ENCODE results near the gene JHY.
A peak's percentile ranks its signal among the peaks of the same experiment; 100 is the strongest.

The JHY gene

DNA sequence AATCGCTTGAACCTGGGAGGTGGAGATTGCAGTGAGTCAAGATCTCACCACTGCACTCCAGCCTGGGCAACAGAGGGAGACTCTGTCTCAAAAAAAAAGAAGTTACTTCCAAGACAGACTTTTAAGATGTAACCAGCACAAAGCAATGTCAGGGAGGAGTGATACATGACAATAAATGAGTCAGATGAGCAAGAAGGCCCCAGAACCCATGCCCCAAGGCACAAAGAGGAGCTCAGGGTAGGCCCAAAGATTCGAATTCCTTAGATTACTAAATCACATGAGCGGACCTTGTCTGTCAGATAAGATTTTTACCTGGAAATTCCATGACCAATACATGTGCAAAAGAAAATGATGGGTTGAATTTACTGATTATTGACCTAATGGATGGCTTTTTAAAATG is 10.5 kb upstream of the JHY start:
- DNase-seq (ENCODE audit: low read depth): no peak

DNA sequence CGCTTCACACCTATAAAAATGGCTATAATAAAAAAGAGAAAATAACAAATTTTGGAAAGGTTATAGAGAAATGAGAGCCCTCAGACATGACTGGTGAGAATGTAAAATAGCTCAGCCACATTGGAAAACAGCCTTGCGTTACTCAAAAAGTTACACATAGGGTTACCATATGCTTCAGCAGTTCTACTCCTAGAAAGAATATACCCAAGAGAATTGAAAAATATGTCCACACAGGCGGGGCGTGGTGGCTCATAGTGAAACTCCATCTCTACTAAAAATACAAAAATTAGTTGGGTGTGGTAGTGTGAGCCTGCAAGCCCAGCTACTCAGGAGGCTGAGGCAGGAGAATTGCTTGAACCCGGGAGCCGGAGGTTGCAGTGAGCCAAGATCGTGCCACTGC is 7.6 kb upstream of the JHY start:
- DNase-seq (ENCODE audit: low read depth): no peak

DNA sequence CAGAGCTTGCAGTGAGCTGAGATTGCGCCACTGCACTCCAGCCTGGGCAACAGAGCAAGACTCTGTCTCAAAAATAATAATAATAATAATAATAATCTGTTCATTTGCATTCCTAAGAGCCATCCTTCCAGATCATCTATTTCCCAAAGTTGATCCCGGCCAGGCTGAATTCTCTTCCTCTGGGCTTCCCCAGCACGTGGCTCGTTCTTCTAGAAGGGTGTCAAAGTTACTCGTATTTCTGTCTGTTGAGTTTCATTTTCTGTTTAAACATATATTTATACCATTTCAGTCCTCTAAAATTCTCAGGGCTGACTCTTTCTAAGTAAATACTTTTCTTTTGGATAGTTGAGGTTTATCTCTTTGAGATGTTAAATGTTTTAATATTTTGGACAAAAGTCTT is 4.8 kb upstream of the JHY start:
- no peak for DNase-seq (ENCODE audit: low read depth)

DNA sequence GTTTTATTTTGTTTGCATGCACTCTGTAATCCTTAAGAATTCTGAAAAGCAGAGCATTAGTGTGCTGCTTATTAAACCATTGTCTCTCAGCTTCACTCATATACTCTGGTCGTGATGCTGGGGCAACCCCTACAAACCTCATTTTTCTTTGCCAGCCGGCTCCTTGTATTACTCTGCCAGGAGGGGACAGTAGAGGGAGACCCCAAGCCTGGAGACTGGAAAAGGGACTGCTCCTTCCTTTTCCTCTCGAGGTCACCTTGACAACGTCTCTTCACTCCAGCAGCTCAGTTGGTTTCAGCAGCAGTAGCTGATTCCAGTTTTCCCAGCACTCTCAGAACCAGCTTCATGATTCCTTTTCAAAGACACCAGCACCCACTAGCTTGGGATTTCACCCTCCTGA is 2.8 kb upstream of the JHY start:
- DNase-seq (ENCODE audit: low read depth): no peak

DNA sequence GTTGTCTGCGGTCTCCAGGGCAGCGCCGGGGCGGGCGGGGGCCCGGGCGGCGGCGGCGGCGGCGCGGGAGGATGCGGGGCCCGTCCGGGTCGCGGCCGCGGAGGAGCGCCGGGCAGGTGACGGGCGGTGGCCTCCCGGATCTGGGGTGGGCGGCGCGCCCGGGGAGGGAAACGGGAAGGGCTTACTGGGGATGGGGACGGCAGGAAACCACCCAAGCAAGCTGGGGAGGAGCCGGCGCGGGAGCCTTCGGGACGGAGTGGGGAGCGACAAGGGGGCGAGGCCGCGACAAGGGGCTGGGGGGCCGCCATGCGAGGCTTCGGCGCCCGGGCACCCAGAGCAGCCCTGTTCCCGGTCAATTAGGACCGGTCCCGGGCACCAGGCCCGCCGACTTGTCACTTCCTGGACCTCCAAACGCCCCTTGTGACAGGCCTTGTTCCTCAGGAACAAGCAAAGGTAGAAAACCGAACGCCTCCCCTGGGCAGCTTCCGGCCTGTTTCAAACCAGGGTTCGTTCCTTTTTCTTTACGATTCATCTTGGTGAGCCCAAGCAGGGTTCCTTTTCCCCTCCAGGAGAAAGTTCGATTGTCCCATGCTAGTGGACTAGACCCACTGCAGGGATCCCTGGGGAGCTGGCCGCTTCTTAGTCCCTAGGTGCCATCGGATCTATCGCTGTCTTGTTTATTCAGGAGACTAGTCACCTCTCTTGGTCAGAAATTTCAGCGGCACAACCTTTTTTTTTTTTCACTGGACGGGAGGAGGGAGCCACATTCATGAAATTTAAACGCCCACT is 492 bp downstream of the JHY start:
- DNase-seq (ENCODE audit: low read depth): peak; percentile 26

DNA sequence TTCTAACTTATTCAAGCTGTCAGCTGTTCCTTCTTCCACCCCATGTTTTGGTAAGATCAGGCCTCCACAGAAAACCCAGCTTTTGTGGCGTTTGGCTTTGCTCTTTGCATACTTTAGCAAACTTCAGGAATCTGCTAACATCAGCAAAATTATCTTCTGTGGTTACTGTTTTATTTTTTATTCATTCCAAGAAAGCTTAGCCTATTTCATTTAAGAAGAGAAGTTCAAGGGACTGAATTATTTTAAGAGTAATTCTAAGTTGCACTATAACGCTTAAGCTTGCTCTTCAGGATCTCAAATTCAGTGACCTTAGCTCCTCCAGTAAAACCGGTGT is 1.1 kb downstream of the JHY start:
- no peak for DNase-seq (ENCODE audit: low read depth)

DNA sequence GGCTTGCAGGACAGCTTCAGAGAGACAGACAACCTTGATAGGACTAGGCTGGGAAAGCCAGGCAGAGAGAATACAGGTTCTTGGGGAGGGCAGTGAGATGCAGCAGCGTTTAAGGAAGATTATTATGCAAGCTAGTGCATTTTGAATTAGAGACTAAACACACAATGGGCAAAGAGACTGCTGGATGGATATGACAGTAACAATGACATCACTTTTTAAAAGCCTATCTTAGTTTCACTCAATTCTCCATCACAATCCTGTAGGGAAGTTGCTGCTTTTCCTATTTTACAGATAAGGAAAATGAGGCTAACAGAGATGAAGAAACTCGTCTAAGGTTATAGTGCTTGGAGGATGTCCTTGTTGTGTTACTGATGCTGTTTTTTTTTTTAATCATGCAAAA is 5.6 kb downstream of the JHY start:
- no peak for DNase-seq (ENCODE audit: low read depth)

DNA sequence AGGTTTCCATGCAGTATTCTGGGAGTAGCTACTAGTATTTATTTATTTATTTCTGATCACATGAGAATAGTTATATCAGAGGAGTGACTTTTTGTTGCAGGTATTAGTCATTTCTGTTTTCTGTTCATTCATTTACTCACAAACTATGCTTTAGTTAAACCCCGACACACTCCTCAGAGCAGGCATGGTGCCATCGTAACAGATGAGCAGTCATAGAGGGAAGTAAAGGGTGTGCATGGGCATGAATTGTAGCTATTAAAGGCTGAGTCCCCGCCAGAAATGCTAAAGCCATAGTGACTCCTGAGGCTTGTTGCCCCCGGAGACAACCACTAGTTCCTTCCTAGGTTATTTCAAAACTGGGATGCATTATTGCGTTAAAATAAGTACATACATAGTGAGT is 10.6 kb downstream of the JHY start:
- no peak for DNase-seq (ENCODE audit: low read depth)

DNA sequence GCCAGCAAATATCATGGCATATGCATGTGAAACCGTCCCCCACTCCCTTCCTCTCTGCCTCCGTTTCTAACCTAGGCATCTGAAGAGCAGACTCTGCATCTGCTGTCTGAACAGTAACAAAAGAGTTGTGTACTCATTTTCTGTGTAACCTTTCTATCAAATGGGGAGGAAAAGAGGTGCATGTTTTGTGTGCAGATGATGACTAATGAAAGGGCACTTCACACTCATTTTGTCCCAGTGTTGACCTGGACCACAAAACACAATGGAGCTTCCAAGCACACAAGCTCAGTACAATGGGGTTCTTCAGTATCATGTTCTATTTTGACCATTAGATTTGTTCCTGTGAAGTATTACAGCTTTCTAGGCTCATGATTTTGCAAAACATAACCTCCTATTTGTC is 13.0 kb downstream of the JHY start:
- no peak for DNase-seq (ENCODE audit: low read depth)

DNA sequence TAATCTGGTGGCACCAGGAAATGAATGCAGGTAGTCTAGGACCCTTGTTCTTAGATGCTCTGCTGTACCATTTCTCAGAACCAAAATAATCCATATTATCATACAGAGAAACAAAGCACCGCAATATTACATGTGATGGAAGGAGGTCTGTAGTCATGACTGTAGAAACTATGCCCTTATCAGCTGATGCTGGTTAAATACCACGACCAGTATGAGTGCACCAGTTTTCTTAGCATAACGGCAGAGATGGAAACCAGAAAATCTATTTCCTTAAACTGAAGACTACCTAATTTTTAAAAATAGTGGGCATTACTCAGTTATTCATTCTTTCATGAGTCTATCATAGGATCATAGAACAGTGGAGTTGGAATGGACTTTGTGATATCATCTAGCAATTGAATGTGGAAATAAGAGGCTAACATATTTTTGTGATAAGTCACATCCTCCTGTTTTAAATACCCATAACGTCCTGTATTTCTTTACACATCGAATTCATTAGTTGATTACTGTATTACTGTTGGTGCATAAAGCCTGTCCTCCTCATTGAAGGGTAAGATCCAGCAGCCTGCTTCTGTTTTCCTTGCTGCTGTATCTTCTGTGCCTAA is 15.1 kb downstream of the JHY start:
- no peak for DNase-seq (ENCODE audit: low read depth)

DNA sequence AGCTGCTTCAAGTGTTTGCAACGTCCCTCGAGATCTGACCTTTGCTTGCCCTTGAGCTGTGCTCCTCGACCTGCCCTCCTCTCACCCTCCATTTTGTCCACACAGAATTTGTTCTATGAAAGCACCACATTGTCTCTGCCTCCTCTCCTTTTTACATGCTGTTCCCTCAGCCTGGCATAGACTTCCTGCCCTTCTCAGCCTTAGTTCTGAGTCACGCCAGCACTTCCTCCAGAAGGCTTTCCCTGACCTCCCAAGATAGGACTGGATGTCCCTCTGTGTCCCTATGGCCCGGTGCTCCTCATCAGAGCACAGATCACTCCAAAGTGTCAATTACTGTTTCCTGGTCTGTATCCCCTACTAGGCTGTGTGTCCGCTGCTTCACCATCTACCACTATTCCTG is 16.2 kb downstream of the JHY start:
- DNase-seq (ENCODE audit: low read depth): no peak

DNA sequence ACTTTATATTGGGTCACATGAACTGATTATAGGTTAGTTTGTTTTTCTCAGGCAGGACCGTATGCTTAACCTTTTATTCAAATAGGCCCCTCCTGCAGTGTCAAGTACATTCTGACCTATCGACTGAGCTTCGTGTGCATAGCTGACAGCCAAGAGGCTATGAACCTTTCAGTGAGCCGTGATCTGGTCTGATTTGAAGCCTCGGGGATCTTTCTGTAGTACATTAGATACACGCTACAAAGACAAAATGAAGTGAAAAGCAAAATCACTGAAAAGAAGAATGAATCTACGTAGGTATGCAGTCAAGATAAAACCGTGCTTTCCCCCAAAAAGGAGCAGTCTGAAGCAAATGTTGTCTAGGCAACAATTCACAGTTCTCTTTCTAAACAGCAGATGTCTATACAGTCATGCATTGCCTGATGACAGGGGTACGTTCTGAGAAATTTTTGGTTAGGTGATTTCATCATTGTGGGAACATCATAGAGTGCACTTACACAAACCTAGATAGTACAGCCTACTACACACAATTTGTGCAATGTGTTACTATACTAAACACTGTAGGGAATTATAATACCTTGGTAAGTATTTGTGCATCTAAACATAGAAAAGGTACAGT is 18.1 kb downstream of the JHY start:
- DNase-seq (ENCODE audit: low read depth): no peak

DNA sequence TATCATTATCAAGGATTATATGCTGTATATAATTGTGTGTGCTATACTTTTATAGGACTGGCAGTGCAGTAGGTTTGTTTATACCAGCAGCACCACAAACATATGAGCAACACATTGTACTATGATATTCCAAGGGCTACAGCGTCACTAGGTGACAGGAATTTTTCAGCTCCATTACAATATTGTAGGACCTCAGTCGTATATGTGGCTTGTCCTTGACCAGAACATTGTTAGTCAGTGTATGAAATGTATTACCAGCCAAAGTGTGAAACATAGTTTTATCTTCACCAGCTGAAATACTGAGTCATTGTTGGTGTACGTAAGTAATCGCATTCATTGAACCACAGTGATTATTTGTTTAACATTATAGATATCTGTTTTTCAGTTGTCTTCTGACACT is 20.4 kb downstream of the JHY start:
- DNase-seq (ENCODE audit: low read depth): no peak

DNA sequence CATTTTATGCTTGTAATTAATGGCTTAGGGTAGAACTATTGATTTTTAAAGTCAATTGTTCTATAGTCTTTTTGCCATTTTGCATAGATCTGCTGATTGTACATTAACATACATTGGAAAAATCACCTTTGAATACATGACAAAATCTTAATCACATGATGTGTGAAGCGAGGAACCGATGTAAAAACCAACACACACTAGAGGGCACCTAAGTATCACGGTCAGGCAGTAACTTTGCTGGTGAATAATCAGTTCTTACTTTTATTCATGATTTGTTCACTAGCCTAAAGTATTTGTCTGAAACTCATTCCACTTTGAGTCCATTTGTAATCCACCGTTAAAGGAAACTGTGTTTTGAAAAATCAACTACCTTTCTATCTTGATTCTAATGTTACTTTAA is 28.2 kb downstream of the JHY start:
- no peak for DNase-seq (ENCODE audit: low read depth)

DNA sequence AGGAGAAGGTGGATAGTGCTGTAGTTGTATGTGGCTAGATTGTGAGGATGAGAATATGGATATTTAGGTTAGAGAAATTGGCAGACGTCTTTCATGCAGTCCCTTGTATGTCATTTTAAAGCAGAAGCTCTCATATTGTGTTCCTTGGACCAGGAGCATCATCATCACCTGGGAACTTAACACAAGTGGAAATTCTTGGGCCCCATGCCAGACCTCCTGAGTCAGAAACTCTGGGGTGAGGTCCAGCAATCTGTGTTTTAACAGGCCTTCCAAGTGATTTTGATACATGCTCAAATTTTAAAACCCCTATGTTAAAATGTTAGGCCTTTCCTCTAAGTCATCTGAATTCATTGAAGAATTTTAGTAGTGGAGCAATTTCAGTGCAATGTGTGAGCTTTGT is 34.8 kb downstream of the JHY start:
- no peak for DNase-seq (ENCODE audit: low read depth)

DNA sequence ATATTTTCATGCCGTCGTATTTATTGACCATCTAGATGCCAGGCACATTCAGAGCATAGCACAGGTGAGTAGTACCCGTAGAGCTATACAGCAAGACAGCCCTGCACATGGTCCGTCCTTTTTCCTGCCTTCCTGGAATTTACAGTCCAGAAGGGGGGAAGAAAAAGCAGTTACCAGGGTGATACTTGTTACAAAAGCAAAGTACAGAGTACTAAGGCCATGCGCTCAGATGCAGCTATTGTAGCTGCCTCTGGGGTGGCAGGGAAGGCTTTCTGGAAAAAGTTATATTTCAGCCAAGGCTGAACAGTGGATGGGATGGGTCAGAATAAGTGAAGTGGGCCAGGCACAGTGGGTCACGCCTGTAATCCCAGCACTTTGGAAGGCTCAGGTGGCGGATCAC is 36.2 kb downstream of the JHY start:
- DNase-seq (ENCODE audit: low read depth): no peak

DNA sequence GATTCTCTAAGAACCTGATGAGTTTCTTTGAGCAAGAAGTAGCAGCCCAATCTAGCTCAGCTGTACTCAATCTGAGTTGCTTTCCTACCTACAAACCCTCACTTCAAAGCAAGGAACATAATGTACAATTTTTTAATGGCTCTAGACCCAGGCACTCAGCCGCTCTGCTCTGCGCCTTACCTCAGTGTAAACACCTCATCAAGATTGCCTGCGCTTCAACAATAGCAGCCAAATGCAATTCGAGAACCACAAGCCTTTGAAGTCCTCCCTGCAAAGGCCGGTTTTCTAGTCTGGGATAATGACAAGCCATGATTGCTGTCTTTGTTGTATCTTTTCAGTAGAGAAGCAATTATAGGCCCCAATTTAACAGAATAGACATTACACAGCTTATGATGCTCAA is 38.0 kb downstream of the JHY start:
- no peak for DNase-seq (ENCODE audit: low read depth)

DNA sequence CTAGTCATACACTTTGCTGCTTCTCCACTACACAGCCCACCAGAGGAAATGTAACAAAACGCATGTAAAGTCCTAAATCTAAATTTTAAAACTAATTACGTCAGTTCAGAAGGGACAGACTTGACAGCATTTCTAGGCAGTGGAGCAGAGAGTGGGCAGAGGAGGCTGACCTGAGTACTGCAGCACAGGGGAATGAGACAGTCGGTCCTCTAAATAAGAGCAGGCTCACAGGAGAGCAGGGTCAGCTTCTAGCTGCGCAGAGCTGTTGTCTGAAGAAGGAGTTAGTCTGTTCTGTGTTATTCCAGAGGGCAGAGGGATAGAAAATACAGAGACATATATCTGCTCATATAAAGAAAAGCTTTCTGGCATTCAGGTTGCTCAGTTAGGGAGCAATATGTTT is 40.3 kb downstream of the JHY start:
- no peak for DNase-seq (ENCODE audit: low read depth)

DNA sequence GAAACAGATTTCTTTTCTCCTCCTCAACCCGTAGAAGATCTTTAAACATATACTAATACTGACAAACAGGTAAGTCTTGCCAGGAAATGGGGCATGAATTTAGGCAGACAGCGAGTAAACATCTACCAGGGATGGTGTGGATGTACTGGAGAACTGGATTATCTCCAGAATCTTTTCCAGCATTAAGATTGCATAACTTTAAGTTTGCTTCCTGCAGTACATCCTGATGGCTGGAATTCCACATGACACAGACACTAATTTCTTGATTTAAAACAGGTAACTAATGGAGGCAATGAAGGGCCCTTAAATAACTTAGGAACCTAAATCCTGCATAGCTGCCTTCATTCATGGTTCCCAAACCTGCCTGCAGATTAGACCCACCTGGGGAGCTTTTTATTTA is 40.7 kb downstream of the JHY start:
- no peak for DNase-seq (ENCODE audit: low read depth)

DNA sequence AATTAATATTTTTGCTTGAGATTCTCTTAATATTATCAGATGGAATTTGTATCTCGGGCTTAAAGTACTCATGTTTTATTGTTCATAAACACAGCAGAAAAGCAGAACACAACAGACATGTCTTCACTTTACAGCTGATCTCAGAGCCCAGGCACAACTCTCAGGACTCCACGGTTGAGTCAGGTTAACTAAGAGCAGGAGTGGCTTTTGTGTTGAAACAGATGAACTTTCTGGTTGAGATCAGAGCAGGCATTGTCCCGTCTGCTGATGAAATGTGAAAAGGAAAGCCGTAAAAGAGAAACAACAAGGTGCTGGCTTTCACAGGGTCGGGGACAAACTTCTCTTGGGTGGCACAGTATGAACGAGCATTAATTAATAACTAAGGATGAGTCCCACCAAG is 49.0 kb downstream of the JHY start:
- no peak for DNase-seq (ENCODE audit: low read depth)

DNA sequence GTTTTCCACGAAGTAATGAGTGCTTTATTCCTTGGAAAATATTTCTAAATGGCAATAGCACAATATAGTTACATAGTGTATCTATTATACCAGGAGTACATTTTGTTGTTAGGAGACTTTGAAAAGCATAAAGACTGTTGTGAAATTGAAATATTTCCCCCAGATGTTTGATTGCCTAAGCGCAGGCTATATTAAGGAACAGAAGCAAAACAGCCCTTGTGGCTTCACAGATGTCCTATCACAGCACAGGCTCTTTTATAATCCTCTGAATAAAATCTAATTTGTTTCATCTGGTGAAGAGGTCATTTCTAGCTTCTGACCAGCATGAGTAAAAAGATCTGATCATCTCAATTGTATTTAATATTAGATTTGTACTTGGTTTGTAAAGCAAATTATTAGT is 50.9 kb downstream of the JHY start:
- no peak for DNase-seq (ENCODE audit: low read depth)

DNA sequence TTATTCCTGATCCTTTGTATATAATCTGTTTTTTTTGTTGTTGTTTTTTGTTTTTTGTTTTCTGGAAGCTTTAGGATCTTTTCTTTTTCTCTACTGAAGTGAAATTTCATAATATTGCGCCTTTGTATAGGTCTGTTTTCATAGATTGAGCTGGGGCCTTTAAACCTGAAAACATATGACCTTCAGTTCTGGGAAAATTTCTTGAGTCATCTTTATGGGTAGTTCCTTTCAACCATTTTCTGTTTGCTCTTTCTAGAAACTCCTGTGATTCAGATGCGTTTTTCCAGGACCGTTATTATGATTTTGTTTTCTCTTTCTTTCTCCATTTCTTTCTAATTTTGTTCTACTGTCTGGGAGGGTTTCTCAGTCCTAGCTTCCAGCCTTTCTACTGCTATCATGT is 55.4 kb downstream of the JHY start:
- DNase-seq (ENCODE audit: low read depth): no peak

DNA sequence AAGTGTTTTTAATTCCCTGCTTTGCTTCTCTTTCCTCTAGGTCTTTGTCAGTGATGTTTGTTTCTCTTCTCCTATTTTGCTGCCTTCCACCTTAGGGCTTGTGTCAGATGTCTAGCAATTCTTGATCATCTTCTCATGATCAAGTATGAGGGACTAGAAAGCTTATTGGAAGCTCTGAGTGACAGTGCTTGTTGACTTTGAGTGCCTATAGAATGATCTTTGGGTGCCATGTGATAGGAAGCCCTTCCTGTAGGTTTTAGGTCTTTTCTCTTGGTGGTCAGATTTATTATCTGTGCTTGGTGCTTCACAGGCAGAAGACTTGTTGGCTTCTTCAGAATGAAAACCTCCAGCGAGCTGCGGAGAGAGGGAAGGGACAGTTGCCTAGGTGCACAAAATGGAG is 56.0 kb downstream of the JHY start:
- no peak for DNase-seq (ENCODE audit: low read depth)

DNA sequence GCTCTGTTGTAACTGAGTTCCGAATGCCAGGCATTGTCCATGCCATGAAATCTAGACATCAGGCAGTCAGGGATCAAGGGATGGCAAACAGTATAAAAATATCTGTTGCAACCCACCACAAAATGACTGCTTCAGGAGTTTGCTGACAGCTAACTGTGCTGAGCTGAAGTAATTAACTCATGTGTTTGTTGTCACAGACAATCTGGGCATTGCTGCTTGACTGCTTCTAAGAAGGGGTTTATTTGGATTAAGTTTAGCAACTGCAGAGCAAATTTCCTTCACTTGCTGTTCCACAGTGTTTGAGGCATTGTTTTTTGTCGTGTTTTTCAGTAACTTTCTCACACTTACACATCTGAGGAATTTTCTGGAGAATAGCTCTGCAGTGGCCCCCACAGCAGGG is 68.7 kb downstream of the JHY start:
- DNase-seq (ENCODE audit: low read depth): no peak

Data from stimulated activated CD8-positive, alpha-beta memory T cell treated with anti-CD3 and anti-CD28 coated beads, Interleukin-4, amount 100 ng/mL, for 24 hours (primary cell).